Endothelial cell of umbilical vein (primary cell): ENCODE results near the gene ZNF524. TPM values are rescaled to one million over a fixed set of nuclear protein-coding genes. Genes with fewer than 3 reads are reported as not detected.
"Not testable (repeated sequence)": the region's sequence is repeated elsewhere in the genome, so short reads cannot be mapped to it uniquely, and the experiment has no call there.

Experiments
- BruUV-seq: library from RNA; stranded (reverse); fragments of 400-500 nt; replicated peaks from 2 replicates; lab custom pipeline; 2021; lab: Mats Ljungman, UMichigan
- CTCF ChIA-PET: fragments of 300-600, 350-600 bp; sonication (Branson Sonifier 250); formaldehyde crosslinking; loops from one replicate; lab custom pipeline; 2021; ENCODE audit warnings: antibody characterized with exemption, inconsistent platforms; lab: Charles Lee
- POLR2A ChIA-PET: fragments of 300-600, 350-600 bp; sonication (Branson Sonifier 250); formaldehyde crosslinking; loops from one replicate; lab custom pipeline; 2021; ENCODE audit warnings: antibody characterized with exemption, inconsistent platforms; lab: Charles Lee
- DNase-seq: peaks from one replicate; pipeline ENCODE4 v3.0.0-alpha.2; 2011; ENCODE audit warnings: low read depth, low spot score
- FAIRE-seq: peaks from 2 replicates; lab custom pipeline; 2011; peaks lifted over from hg19 to GRCh38; lab: Jason Lieb, UNC
- H2AFZ ChIP-seq: 2 replicates; pipeline ENCODE4 v1.6.0; 2012; ENCODE audit warnings: low read depth, low read length, control low read depth, inconsistent platforms
- H3K27ac ChIP-seq: 2 replicates; pipeline ENCODE4 v1.5.1; 2011; ENCODE audit warnings: low read depth, mild to moderate bottlenecking, control low read depth, low read length, moderate library complexity; ENCODE audit not compliant: insufficient read depth
- H3K27me3 ChIP-seq, 2 experiments: 2 replicates each; pipeline versions ENCODE4 v1.6.0 to v1.6.1; 2011; ENCODE audit warnings: low read length in 2 of 2, mixed read lengths in 1 of 2; ENCODE audit not compliant: control insufficient read depth in 2 of 2, insufficient read depth in 2 of 2
- H3K36me3 ChIP-seq, 2 experiments: 2 replicates in 1 of 2; 3 replicates in 1 of 2; pipeline ENCODE4 v1.5.1; 2011; ENCODE audit warnings: low read length in 2 of 2, mild to moderate bottlenecking in 1 of 2, moderate library complexity in 1 of 2; ENCODE audit not compliant: control insufficient read depth in 2 of 2, insufficient read depth in 2 of 2; ENCODE audit errors: extremely low read depth in 1 of 2
- H3K4me1 ChIP-seq: 3 replicates; pipeline ENCODE4 v1.5.1; 2011; ENCODE audit warnings: mild to moderate bottlenecking, low read length; ENCODE audit not compliant: control insufficient read depth, insufficient read depth; ENCODE audit errors: extremely low read depth
- H3K4me2 ChIP-seq: 2 replicates; pipeline ENCODE4 v1.6.1; 2011; ENCODE audit warnings: low read length, control low read depth, mixed read lengths; ENCODE audit not compliant: insufficient read depth
- H3K4me3 ChIP-seq, 3 experiments: fragments of 200-600 bp in 1 of 3; sonication (generic), shearing (Covaris generic) in 1 of 3; replicated peaks in 1 of 3; 2 replicates each; pipeline ENCODE4 v1.5.1; 2011 to 2016; ENCODE audit warnings: control low read depth in 3 of 3, low read length in 3 of 3, mild to moderate bottlenecking in 2 of 3, inconsistent platforms in 1 of 3, low read depth in 1 of 3, moderate library complexity in 1 of 3; ENCODE audit not compliant: insufficient read depth in 1 of 3
- H3K79me2 ChIP-seq: 2 replicates; pipeline ENCODE4 v1.6.0; 2012; ENCODE audit warnings: low read length, inconsistent platforms; ENCODE audit not compliant: control insufficient read depth, insufficient read depth
- H3K9ac ChIP-seq: replicated peaks from 2 replicates; pipeline ENCODE3; 2011; ENCODE audit warnings: low read length, control low read depth; ENCODE audit not compliant: insufficient read depth; ENCODE audit errors: extremely low read depth
- H3K9me1 ChIP-seq: replicated peaks from 3 replicates; pipeline ENCODE4 v1.6.0; 2011; ENCODE audit warnings: mild to moderate bottlenecking, low read length; ENCODE audit not compliant: control insufficient read depth, insufficient read depth; ENCODE audit errors: extremely low read depth
- H3K9me3 ChIP-seq: replicated peaks from 2 replicates; pipeline ENCODE4 v1.5.1; 2012; ENCODE audit warnings: low read length, inconsistent platforms; ENCODE audit not compliant: control insufficient read depth, insufficient read depth
- H4K20me1 ChIP-seq: replicated peaks from 2 replicates; pipeline ENCODE3; 2011; ENCODE audit warnings: mild to moderate bottlenecking, low read length; ENCODE audit not compliant: control insufficient read depth, insufficient read depth; ENCODE audit errors: extremely low read depth
- CTCF ChIP-seq, 2 donors: IDR thresholded peaks; 1 replicate in 1 of 2; 2 replicates in 1 of 2; pipeline ENCODE4 v1.5.1; 2011; ENCODE audit warnings: low read length in 2 of 2, mild to moderate bottlenecking in 2 of 2, moderate library complexity in 2 of 2, control low read depth in 1 of 2, inconsistent platforms in 1 of 2, low read depth in 1 of 2; ENCODE audit not compliant: insufficient read depth in 1 of 2; ENCODE audit errors: extremely low read depth in 1 of 2
- EZH2 ChIP-seq: IDR thresholded peaks from 2 replicates; pipeline ENCODE4 v1.6.1; 2012; ENCODE audit warnings: borderline replicate concordance, low read depth, mild to moderate bottlenecking, moderate library complexity, low read length, inconsistent platforms; ENCODE audit not compliant: severe bottlenecking
- FOS ChIP-seq: IDR thresholded peaks from 2 replicates; pipeline ENCODE4 v1.6.1; 2011; ENCODE audit warnings: mild to moderate bottlenecking, low read length, moderate library complexity, borderline replicate concordance; ENCODE audit not compliant: insufficient read depth
- GATA2 ChIP-seq: IDR thresholded peaks from 2 replicates; pipeline ENCODE4 v1.7.0; 2011; ENCODE audit warnings: low read depth, mild to moderate bottlenecking, moderate library complexity, mixed read lengths, low read length; ENCODE audit not compliant: insufficient read length, insufficient read depth
- JUN ChIP-seq: IDR thresholded peaks from 2 replicates; pipeline ENCODE4 v1.6.1; 2011; ENCODE audit warnings: borderline replicate concordance, low read depth; ENCODE audit not compliant: insufficient read length, insufficient read depth
- MYC ChIP-seq: IDR thresholded peaks from one replicate; pipeline ENCODE4 v1.6.1; 2011; ENCODE audit warnings: mild to moderate bottlenecking, low read depth, low read length
- POLR2A ChIP-seq: IDR thresholded peaks from 2 replicates; pipeline ENCODE4 v1.6.1; 2012; ENCODE audit warnings: low read depth, mild to moderate bottlenecking, control low read depth, low read length
- POLR2AphosphoS5 ChIP-seq: IDR thresholded peaks from 2 replicates; pipeline ENCODE4 v1.6.1; 2012; ENCODE audit warnings: low read depth, mild to moderate bottlenecking, control low read depth, low read length, moderate library complexity; ENCODE audit not compliant: insufficient read depth
- dilution Hi-C: fragments of 300-500 bp; cut with MboI; formaldehyde crosslinking; loops from one replicate; pipeline ENCODE4 v1.15.0; 2019; ENCODE audit warnings: low sequenced_read_pairs; ENCODE audit not compliant: extremely low pct_ligation_motif_present
- intact Hi-C: fragments of 100-400 bp; cut with micrococcal nuclease; formaldehyde crosslinking; loops from one replicate; pipeline ENCODE4 v1.10.0; 2022
- polyA plus RNA-seq, 4 experiments: library from polyadenylated mRNA; depleted of rRNA in 3 of 4; stranded (reverse) in 3 of 4; unstranded in 1 of 4; fragments of >200 nt; gene quantifications; 2 replicates each; pipeline versions ENCODE4 v1.2.1 to v1.2.3, GENCODE V29; 2011 to 2012; ENCODE audit warnings: missing spikeins in 1 of 4
- total RNA-seq: library from RNA; stranded (reverse); gene quantifications from 2 replicates; pipeline ENCODE4 v1.2.3, GENCODE V29; 2021
- TF ChIP-seq, protein P1 (sequence below): IDR thresholded peaks from 2 replicates; pipeline ENCODE4 v1.6.1; 2011; ENCODE audit not compliant: insufficient read depth, insufficient read length

The ZNF524 gene
- total and polyA plus RNA-seq, 2 donors (not counting 3 experiments of a cell fraction or from before 2014, with no cell fraction given), result 15.2 to 15.4 TPM

GRCh38 chr19:55583897-55584296, 16.2 kb upstream of the ZNF524 start:
- dilution Hi-C loops, H3K4me3 ChIP-seq, H4K20me1 ChIP-seq, H3K9me1 ChIP-seq, DNase-seq, H3K36me3 ChIP-seq, H3K4me2 ChIP-seq, H3K27ac ChIP-seq, FAIRE-seq, H3K9me3 ChIP-seq, intact Hi-C loops, H3K9ac ChIP-seq, H3K4me1 ChIP-seq, H2AFZ ChIP-seq, H3K27me3 ChIP-seq, BruUV-seq: not testable (repeated sequence)
- peaks cover 12% of the 10 kb centered on the region for H3K79me2 ChIP-seq
- ChIA-PET CTCF (interaction anchor here (0.9 to 1.4 kb wide), 5 partner anchors 22 to 67 kb away, joined by 3 to 5 read pairs (median 3); partner anchors contain the start of gene ZNF865), POLR2A (interaction anchor here (0.7 kb wide), 1 partner anchor 73 kb away, joined by 8 read pairs; no protein-coding TSS in a partner anchor)

DNA sequence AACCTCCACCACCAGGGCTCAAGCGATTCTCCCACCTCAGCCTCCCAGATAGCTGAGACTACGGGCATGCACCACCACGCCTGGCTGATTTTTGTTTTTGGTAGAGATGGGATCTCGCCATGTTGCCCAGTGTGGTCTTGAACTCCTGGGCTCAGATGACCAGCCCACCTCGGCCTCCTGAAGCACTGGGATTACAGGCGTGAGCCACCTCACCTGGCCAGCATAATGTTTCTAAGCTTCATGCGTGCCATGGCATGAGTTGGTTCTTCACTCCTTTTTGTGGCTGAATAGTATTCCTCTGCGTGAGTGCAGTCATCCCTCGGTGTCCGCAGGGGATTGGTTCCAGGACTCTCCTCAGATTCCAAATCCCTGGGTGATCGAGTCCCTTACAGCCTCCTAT, 15.2 kb upstream of the ZNF524 start:
- no TSS peak for BruUV-seq
- Histone ChIP-seq H3K27ac (no peak overlapping the region), H3K27me3 (peaks cover 4 to 7% of the 10 kb centered on the region in 2 experiments), H3K9me3 (no peaks in the 10 kb centered on the region), H4K20me1 (no peaks in the 10 kb centered on the region), H2AFZ (no peak overlapping the region), H3K79me2 (peaks cover 7% of the 10 kb centered on the region), H3K9ac (no peak overlapping the region), H3K4me1 (peaks cover 4% of the 10 kb centered on the region), H3K9me1 (no peaks in the 10 kb centered on the region), H3K4me2 (no peak overlapping the region), H3K4me3 (no peak overlapping the region), H3K36me3 (no peaks in the 10 kb centered on the region)
- dilution Hi-C loops, result no loop called here
- CTCF ChIA-PET, result interaction anchor here (1.0 kb wide), 1 partner anchor 19 kb away, joined by 3 read pairs; no protein-coding TSS in a partner anchor
- no peak for TF ChIP-seq POLR2AphosphoS5
- TF ChIP-seq MYC, result no peak
- TF ChIP-seq GATA2, result no peak
- TF ChIP-seq FOS, result no peak
- TF ChIP-seq, protein P1, sequence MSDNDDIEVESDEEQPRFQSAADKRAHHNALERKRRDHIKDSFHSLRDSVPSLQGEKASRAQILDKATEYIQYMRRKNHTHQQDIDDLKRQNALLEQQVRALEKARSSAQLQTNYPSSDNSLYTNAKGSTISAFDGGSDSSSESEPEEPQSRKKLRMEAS, result no peak
- TF ChIP-seq CTCF (IDR thresholded peaks at IDR 0.05; ENCODE audit: extremely low read depth in 1 of 2, insufficient read depth in 1 of 2, low read depth in 1 of 2, low read length in 2 of 2), result no peak
- TF ChIP-seq JUN, result no peak
- TF ChIP-seq POLR2A, result no peak
- TF ChIP-seq EZH2, result no peak
- FAIRE-seq (no peak), DNase-seq (no peak)
- POLR2A ChIA-PET, result interaction anchor here (0.5 to 0.6 kb wide), 2 partner anchors 12 to 62 kb away, joined by 3 to 10 read pairs; no protein-coding TSS in a partner anchor
- intact Hi-C loops, result no loop called here
